ENCODE measurements around the gene CHCHD10. TPM values are rescaled to one million over a fixed set of nuclear protein-coding genes. Genes with fewer than 3 reads are reported as not detected.

CHCHD10 gene
- polyA plus RNA-seq, 1 of the 3 experiments (the other 2 are of a cell fraction): 70.1 TPM

- no peaks in the 10 kb centered on the region for H3K36me3 ChIP-seq (replicated peaks in 1 of 2; ENCODE audit: control insufficient read depth in 1 of 2, insufficient read depth in 2 of 2, low read length in 1 of 2)
- POLR2A ChIA-PET: interaction anchor here (1.1 kb wide), 1 partner anchor 18 kb away, joined by 3 read pairs; no protein-coding TSS in a partner anchor
Observed at GRCh38 chr22:23764899-23765881, 2.6 kb downstream of the CHCHD10 start.

More at GRCh38 chr22:23764899-23765881, 2.6 kb downstream of the CHCHD10 start:
- Histone ChIP-seq H3K4me3 (ENCODE audit: low read depth in 2 of 2, low read length in 1 of 2) (no peak overlapping the region), H3K27me3 (ENCODE audit: insufficient read depth) (no peaks in the 10 kb centered on the region), H3K79me2 (ENCODE audit: insufficient read depth) (peaks cover 11% of the 10 kb centered on the region; the same call in 1 of the 2 replicates), H3F3A (replicated peaks; ENCODE audit: insufficient read depth) (no peaks in the 10 kb centered on the region), H3K9me2 (no peaks in the 10 kb centered on the region), H2AFZ (ENCODE audit: low read depth) (no peak overlapping the region), H4K20me1 (ENCODE audit: insufficient read depth) (no peaks in the 10 kb centered on the region), H3K4me1 (ENCODE audit: control insufficient read depth in 1 of 2, insufficient read depth in 2 of 2, low read depth in 1 of 2, low read length in 1 of 2) (peaks cover 7 to 10% of the 10 kb centered on the region in 2 experiments; a peak in 2 of 4 replicates), H3K27ac (ENCODE audit: low read depth in 2 of 2, low read length in 1 of 2) (no peak overlapping the region), H3K9me3 (no peaks in the 10 kb centered on the region), H3K4me2 (no peak overlapping the region), H3K9ac (no peak overlapping the region)
- no peak for TF ChIP-seq PBX3 (IDR thresholded peaks at IDR 0.05)
- no peak for TF ChIP-seq RXRA (IDR thresholded peaks at IDR 0.05; ENCODE audit: borderline replicate concordance, low read depth)
- TF ChIP-seq EP300 (IDR thresholded peaks at IDR 0.05; ENCODE audit: borderline replicate concordance in 1 of 2, low read depth in 1 of 2, low read length in 1 of 2): no peak
- TF ChIP-seq, protein P1, sequence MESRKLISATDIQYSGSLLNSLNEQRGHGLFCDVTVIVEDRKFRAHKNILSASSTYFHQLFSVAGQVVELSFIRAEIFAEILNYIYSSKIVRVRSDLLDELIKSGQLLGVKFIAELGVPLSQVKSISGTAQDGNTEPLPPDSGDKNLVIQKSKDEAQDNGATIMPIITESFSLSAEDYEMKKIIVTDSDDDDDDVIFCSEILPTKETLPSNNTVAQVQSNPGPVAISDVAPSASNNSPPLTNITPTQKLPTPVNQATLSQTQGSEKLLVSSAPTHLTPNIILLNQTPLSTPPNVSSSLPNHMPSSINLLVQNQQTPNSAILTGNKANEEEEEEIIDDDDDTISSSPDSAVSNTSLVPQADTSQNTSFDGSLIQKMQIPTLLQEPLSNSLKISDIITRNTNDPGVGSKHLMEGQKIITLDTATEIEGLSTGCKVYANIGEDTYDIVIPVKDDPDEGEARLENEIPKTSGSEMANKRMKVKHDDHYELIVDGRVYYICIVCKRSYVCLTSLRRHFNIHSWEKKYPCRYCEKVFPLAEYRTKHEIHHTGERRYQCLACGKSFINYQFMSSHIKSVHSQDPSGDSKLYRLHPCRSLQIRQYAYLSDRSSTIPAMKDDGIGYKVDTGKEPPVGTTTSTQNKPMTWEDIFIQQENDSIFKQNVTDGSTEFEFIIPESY (IDR thresholded peaks at IDR 0.05; ENCODE audit: borderline replicate concordance, low read depth): no peak
- TF ChIP-seq MXI1 (IDR thresholded peaks at IDR 0.05; ENCODE audit: low read depth, low read length): no peak
- TF ChIP-seq, protein P2, sequence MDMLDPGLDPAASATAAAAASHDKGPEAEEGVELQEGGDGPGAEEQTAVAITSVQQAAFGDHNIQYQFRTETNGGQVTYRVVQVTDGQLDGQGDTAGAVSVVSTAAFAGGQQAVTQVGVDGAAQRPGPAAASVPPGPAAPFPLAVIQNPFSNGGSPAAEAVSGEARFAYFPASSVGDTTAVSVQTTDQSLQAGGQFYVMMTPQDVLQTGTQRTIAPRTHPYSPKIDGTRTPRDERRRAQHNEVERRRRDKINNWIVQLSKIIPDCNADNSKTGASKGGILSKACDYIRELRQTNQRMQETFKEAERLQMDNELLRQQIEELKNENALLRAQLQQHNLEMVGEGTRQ (IDR thresholded peaks at IDR 0.05; ENCODE audit: borderline replicate concordance, low read depth, low read length): no peak
- no peak for TF ChIP-seq EZH2phosphoT487 (IDR thresholded peaks at IDR 0.05; ENCODE audit: borderline replicate concordance, low read depth)
- TF ChIP-seq SIN3A (IDR thresholded peaks at IDR 0.05; ENCODE audit: borderline replicate concordance, low read depth, low read length): no peak
- no peak for TF ChIP-seq TCF12 (IDR thresholded peaks at IDR 0.05)
- CTCF ChIA-PET: interaction anchor here (1.5 to 14.9 kb wide), 3 partner anchors 10 to 83 kb away, joined by 3 to 277 read pairs (median 11); no protein-coding TSS in a partner anchor
- DNase-seq: no peak
- 95% methylated on average over 7 of the region's 9 CpGs for WGBS (ENCODE audit: low lambda C conversion rate)
